ENCODE data around the gene GPRASP3. TPM values are rescaled to one million over a fixed set of nuclear protein-coding genes. Genes with fewer than 3 reads are reported as not detected.
A peak's percentile ranks its signal among the peaks of the same experiment; 100 is the strongest.
"Not testable (repeated sequence)": the region's sequence is repeated elsewhere in the genome, so short reads cannot be mapped to it uniquely, and the experiment has no call there.

The GPRASP3 gene
- total RNA-seq (10 to 100 TPM in 1 of 9 donors, 1 to 10 TPM in 8; 3.6 to 10.8 (median 7.2) TPM), polyA plus RNA-seq (1 to 10 TPM in 2 of 3 donors, under 1 TPM in 1; 0.77 to 6.9 (median 1.4) TPM)
- long read RNA-seq, donor 1: 0 reads
- long read RNA-seq, donor 2: 0 reads
- long read RNA-seq, donor 3: 0 reads
- long read RNA-seq, donor 4: 0 reads
- long read RNA-seq, donor 5, full-length matches to known transcripts: 3 of 4 reads
- long read RNA-seq, donor 5, partial matches to known transcripts: 0 of 4 reads
- long read RNA-seq, donor 5, other reads (novel, unspliced or antisense): 1 of 4 reads
- long read RNA-seq, donor 6: 0 reads
- long read RNA-seq, donor 7: 0 reads
- long read RNA-seq, donor 8: 0 reads
- long read RNA-seq, donor 9: 0 reads
- long read RNA-seq, donor 10: 0 reads

- peak in 1 of 2 donors; percentile 4 for TF ChIP-seq POLR2A (IDR thresholded peaks at IDR 0.05)
- TF ChIP-seq CTCF (IDR thresholded peaks at IDR 0.05): no peak
- intact Hi-C loops (cut with DNase I): no loop called here
Observed at GRCh38 chrX:102720237-102721168, at the start of gene GPRASP3. Gene GPRASP3 (plus strand): TSS chrX:102720743. CDS start chrX:102748996, 28,253 bp downstream.

GRCh38 chrX:102672856-102673255 lies 47.7 kb upstream of the GPRASP3 start:
- no peaks in the 10 kb centered on the region for H3K4me1 ChIP-seq (replicated peaks in 1 of 2)
- no peaks in the 10 kb centered on the region for H3K36me3 ChIP-seq (replicated peaks in 1 of 2)
- WGBS, 4 donors: 39 to 55% (median 50%) methylated on average over 3 of the region's 3 CpGs
- TF ChIP-seq POLR2A (IDR thresholded peaks at IDR 0.05) (no peak), CTCF (IDR thresholded peaks at IDR 0.05) (no peak)
- intact Hi-C loops (cut with DNase I): no loop called here
- H3K4me3 ChIP-seq: no peak overlapping the region
- H3K9me3 ChIP-seq (replicated peaks in 1 of 3): no peaks in the 10 kb centered on the region
- no peak overlapping the region for H3K27ac ChIP-seq
- H3K27me3 ChIP-seq: no peaks in the 10 kb centered on the region
- no peak for DNase-seq

More at GRCh38 chrX:102720237-102721168, at the start of gene GPRASP3:
- DNase-seq: peak; percentile 57 to 90 (median 70)
- H3K27ac ChIP-seq: no peak within 1 kb of the TSS
- WGBS, 4 donors: 11 to 45% (median 27%) methylated on average over 20 to 31 of the region's 31 CpGs
- no peaks in the 10 kb centered on the region for H3K36me3 ChIP-seq (replicated peaks in 1 of 2)
- H3K4me1 ChIP-seq (replicated peaks in 1 of 2): no peaks in the 10 kb centered on the region
- H3K4me3 ChIP-seq: peak within 1 kb of the TSS in 2 of 4 donors; percentile 6 to 41
- no peaks in the 10 kb centered on the region for H3K27me3 ChIP-seq
- H3K9me3 ChIP-seq (replicated peaks in 1 of 3): no peaks in the 10 kb centered on the region

- WGBS, 4 donors: 67 to 100% (median 82%) methylated on average over 1 of the region's 1 CpG
- H3K9me3 ChIP-seq (replicated peaks in 1 of 3); H3K36me3 ChIP-seq (replicated peaks in 1 of 2); H3K27ac ChIP-seq; H3K4me1 ChIP-seq (replicated peaks in 1 of 2); H3K4me3 ChIP-seq; intact Hi-C loops (cut with DNase I); DNase-seq; H3K27me3 ChIP-seq: not testable (repeated sequence)
Observed at GRCh38 chrX:102677479-102677878, 43.1 kb upstream of the GPRASP3 start.

GRCh38 chrX:102684772-102685520 lies 35.6 kb upstream of the GPRASP3 start:
- Histone ChIP-seq H3K36me3 (replicated peaks in 1 of 2) (no peaks in the 10 kb centered on the region), H3K27me3 (no peaks in the 10 kb centered on the region), H3K27ac (no peak overlapping the region), H3K4me1 (replicated peaks in 1 of 2) (no peaks in the 10 kb centered on the region), H3K4me3 (no peak overlapping the region), H3K9me3 (replicated peaks in 1 of 3) (peaks cover 0 to 10% (median 0%) of the 10 kb centered on the region in 3 donors)
- TF ChIP-seq POLR2A (IDR thresholded peaks at IDR 0.05) (no peak), CTCF (IDR thresholded peaks at IDR 0.05) (no peak)
- no peak for DNase-seq
- WGBS, 4 donors: 53 to 69% (median 66%) methylated on average over 2 of the region's 2 CpGs
- intact Hi-C loops (cut with DNase I): no loop called here

Measured in adrenal gland (tissue), 19 donors.